ENCODE results near the gene GASK1A.
"Not testable (repeated sequence)": the region's sequence is repeated elsewhere in the genome, so short reads cannot be mapped to it uniquely, and the experiment has no call there.

The GASK1A gene

DNA sequence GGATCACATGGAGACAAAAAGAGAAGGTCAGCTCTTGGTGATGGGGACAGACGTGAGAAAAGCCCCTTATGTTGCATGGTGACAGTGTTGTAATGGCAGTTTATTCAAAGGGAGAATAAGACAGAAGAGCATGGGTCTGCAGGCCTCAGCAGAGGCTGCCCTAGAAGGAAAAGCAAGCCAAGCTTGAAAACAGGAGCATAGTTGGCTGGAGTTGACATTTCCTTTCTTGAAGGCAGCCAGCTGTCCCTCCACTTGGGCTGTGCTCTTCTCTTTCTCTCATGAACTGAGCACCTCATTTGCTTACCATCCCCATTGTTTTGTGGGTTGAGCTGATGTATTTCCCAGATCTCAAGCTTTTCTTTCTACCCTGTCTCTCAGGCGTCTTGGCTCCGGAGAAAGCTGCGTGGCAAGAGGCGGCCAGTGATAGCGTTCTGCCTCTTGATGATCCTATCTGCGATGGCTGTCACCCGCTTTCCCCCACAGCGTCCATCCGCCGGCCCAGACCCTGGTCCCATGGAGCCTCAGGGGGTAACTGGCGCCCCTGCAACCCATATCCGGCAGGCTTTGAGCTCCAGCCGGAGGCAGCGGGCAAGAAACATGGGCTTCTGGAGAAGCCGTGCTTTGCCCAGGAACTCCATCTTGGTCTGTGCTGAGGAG, 52.9 kb downstream of the GASK1A start:
- no peak for DNase-seq (ENCODE audit: low read depth)

DNA sequence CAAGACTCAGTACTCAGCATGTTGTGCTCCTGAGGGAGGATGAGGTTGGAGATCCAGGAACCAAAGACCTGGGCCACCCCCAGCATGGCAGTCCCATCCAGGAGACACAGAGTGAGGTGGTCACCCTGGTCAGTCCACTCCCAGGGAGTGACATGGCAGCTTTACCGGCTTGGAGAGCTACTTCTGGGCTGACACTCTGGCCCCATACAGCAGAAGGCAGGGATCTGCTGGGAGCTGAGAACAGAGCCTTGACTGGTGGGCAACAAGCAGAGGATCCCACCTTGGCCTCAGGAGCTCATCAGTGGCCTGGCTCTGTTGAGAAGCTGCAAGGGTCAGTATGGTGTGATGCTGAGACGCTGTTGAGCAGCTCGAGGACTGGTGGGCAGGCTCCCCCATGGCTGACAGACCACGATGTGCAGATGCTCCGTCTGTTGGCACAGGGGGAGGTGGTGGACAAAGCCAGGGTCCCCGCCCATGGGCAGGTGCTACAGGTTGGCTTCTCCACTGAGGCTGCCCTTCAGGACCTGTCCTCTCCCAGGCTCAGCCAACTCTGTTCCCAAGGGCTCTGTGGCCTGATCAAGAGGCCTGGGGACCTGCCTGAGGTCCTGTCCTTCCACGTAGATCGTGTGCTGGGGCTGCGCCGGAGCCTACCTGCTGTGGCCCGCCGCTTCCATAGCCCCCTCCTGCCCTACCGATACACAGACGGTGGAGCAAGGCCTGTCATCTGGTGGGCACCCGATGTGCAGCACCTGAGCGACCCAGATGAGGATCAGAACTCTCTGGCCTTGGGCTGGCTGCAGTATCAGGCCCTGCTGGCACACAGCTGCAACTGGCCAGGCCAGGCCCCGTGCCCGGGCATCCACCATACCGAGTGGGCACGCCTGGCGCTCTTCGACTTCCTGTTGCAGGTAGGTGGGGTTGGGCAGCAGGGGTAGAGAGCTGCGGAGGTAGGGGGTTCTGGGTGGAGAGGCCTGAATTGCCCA, 53.8 kb downstream of the GASK1A start:
- DNase-seq (ENCODE audit: low read depth), result no peak

DNA sequence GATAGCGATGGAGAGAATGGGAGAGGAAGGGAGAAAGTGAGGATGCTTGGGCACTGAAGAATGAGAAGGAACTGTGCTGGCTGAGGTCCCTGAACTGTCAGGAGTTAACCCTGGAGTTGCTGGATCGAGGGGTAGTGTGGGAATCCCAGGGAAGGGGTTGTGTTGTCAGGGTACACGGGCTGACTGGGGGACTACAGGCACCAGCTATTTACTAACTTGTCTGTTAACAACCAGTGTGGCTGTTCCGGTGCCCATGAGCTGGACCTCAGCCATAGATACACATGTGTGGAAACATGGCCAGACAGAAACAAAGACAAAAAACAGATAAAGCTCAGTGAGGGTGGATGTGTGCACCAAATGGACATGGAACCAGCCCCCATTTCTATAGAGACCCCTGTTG, 55.1 kb downstream of the GASK1A start:
- DNase-seq (ENCODE audit: low read depth), result no peak

DNA sequence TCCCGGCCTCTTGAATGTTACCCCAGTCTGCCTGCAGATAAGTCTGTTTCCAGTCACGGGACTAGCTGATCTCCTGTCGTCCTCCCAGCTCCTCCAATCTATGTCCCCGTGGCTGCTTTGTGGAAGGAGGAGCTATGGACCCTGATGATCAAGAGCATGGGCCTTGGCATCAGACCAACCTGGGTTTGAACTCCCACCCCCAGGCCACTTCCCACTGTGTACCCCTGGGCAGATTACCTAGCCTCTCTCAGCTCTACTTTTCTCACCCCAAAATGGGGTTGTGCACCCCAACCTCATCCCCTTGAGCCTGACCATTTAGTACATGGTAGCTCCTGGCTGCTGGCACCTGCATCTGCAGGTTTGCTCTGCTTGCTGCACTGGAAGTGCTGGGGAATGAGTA, 55.8 kb downstream of the GASK1A start:
- no peak for DNase-seq (ENCODE audit: low read depth)

DNA sequence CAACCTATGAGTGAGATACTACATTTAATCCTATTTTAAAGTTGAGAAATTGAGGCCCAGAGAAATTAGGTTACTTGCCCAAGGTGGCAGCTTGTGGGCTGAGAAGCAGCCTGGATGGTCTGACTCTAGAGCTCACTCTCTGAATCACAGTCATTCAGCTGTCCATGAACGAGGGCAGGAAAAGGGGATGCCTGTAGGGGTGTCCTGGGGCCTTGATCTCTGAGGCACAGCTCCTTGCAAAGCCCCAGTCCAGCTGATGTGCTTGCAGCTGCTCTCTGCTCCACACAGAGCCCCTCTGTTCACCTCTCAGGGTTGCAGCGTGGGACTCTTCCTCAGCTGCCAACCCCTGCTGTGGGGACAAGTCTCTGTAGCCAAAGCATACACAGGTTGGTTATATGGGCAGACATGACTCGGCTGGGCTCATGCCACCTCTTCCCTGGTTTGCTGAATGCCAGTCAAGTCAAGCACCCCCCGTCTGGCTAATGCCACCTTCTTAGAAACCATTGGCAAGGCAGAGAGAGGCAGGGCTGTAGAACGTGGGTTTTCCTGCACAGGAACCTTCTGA, 56.8 kb downstream of the GASK1A start:
- no peak for DNase-seq (ENCODE audit: low read depth)

DNA sequence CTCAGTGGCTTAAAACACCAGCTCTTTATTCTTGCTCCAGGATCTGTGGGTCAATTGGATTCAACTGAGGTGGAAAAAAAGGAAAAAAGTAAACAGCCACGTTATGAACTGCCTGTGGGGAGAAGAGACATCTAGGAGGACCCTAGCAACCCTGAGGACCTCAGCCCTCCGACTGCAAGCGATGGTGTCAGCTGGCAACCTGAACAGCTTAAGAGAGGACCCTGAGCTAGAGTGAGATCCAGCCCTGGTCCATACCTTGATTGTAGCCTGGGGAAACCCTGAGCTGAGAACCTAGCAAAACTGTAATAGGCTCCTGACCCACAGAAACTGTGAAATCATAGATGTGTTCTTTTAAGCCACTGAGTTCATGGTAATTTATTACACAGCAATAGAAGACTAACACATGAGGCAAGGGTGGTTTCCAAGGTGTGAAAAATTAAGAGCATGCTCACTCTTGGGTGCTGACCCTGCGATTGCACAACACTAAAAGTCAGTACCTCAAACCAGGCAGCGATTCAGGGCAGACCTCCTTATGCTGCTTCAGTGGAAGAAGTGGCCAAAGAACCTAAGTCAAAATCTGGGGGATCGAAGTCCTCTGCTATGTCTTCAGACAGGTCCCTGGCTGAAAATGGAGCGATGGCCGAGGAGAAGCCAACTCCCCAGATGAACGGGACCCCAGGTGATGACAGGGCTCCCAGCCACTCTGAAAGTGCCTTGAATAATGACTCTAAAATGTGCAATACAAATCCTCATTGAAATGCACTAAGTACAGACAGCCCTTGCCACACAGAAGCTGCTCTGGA, 57.7 kb downstream of the GASK1A start:
- DNase-seq (ENCODE audit: low read depth), result no peak

DNA sequence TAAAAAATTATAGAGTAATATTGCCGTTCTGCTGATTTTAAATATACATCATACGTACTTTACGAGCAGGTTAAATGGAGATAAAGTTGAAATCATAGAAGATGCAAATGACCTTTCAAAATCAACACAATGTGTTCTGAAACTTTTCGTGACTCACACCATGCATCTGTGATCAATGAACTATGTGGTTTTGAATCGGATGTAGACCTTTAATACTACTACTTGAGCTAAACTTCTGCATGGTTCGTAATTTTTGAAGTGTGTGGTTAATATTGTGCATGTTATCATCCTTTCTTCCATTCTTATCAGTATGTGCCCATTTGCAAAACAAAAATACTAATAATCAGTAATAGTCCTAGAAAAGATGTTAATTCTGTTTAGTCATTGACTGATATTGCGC, 58.9 kb downstream of the GASK1A start:
- no peak for DNase-seq (ENCODE audit: low read depth)

DNA sequence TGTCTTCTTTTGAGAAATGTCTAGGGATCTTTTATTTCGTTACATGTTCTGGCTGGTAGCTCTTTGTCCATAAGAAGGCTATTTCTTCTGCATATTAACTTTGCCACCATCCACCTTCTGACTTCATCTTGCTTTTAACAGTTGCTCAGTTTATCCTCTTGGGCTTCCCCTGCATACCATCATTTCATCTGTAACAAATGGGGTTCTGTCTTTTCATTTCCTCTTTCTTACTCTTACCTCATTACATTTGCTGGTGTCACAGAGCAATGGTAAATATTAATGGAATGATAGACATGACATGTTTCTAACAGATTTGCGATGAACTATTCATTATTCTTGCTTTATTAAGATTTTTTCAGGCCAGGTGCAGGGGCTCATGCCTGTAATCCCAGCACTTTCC, 62.4 kb downstream of the GASK1A start:
- DNase-seq (ENCODE audit: low read depth), result no peak

DNA sequence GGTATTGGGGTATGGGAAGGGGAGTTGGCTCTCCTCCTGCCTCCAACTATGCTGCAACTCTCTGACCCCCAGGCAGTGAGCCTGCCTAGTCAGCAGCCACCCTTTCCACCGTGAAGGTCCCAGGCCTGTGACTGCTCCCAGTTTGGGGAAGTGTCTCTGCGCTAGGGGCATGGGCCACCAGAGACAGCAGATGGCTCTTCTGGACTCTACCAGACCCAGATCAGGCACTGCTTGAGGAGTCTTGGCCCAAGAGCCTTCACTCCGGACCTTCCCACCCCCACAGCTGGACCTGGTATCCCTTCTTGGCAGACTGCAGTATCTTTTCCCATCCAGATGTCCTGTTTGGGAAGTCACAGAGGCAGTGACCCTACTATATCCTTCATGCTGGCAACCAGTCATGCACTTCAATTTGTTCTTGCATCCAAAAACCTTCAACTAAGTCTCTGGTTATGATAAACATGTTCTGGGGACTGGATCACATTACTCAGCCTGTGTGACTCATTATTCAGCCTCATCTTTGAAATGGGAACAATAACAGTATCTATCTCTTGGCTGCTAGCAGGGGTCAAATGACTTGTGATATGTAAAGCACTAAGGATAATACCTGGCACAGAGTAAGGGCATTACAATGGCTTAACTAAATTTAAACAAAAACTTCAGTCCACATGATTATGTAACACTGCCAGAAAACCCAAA, 64.1 kb downstream of the GASK1A start:
- no peak for DNase-seq (ENCODE audit: low read depth)

DNA sequence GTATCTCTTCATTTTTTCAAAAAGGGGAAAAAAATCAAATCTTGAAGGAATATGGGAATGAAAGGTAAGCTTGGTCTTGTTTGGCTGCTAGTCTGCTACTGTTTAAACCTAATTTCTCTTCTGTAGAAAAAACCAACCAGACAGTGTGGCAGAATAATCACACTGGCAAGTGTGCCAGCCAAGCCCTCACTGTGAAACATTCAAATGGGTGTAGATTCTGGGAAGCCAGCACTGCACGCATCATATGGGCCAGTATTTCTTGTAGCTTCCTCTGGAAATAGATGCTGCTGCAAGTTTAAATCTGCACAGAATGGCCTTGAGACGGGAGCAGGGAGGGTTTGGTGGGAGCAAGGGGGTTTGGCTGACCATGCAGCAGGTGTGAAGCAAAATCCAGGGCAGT, 64.7 kb downstream of the GASK1A start:
- no peak for DNase-seq (ENCODE audit: low read depth)

DNA sequence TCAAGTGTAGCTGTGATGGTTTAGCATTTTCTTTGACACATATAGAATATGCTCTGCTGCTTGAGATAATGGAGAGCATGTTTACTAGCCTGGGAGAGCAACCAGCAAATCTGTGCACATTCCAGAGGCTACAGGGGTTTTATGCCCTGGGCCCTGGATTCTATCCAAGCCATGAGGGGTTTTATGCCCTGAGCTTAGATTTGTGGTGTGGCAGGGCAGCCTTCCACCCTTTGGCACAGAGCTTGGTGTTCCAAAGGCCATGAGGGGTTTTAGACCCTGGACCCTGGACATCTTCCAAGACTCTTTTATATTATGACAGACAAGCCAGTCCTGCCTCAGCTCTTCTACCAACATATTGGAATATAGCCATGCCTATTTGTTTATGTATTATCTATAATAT, 66.0 kb downstream of the GASK1A start:
- not testable (repeated sequence) for DNase-seq (ENCODE audit: low read depth)

DNA sequence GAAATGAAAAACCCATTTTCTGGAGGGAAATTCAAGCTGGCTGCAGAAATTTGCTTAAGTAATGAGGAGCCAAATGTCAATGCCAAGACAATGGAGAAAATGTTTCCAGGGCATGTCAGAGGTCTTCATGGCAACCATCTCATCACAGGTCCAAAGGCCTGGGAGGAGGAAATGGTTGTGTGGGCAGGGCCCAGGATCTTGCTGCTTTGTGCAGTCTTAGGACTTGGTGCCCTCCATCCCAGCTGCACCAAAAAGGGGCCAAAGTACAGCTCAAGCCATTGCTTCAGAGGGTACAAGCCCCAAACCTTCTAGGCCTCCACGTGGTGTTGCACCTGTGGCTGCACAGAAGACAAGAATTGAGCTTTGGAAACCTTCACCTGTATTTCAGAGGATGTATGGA, 67.5 kb downstream of the GASK1A start:
- DNase-seq (ENCODE audit: low read depth), result no peak

DNA sequence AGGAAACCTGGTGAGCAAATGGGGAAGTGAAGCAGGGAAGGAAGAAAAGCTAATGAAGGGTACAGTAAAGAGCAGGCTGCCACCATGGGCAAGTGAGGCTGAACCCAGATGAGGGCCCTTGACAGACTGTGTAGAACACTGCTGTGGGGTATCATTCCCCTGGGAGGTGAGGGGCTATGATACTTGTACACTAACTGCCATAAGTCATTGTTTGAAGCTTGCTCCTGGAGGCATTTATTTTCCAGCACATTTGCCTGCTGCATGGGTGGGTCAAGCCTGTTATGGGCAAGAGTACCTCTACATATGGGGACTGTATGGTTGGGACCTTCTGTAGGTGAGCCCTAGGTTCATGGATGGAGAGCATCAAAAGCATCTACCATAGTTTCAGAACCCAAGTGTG, 69.4 kb downstream of the GASK1A start:
- no peak for DNase-seq (ENCODE audit: low read depth)

DNA sequence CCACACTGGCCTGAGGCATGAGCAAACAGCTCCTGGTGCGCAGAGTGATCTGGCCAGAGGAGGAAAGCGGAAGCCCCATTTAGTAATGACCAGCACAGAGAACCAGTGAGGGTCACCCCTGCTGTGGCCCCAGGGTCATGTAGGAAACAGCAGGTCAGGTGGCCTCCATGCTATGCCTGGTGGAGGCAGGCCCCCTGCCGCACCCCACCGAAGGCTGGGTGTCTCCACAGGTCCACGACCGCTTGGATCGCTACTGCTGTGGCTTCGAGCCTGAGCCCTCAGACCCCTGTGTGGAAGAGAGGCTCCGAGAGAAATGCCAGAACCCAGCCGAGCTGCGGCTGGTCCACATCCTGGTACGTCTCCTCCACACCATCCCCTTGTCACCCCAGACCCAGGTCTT, 74.2 kb downstream of the GASK1A start:
- DNase-seq (ENCODE audit: low read depth), result no peak

DNA sequence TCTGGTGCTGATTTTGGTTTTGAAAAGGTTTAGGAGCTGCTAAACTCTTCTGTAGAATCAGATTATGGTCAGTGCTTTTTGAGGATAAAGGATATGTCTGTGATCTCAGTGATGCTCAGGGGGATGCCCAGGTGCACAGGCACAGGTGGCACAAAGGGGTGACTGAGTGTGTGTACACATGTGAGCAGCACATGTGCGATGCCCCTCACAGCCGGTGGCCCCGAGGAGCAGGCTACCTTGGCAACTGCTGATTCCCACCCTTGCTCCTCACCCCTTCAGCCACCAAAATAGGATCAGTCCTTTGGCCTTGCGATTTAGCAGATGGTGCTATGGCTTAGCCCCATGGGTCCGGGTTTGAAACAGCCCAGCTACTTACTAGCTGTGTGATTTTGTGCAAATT, 75.6 kb downstream of the GASK1A start:
- DNase-seq (ENCODE audit: low read depth), result no peak

DNA sequence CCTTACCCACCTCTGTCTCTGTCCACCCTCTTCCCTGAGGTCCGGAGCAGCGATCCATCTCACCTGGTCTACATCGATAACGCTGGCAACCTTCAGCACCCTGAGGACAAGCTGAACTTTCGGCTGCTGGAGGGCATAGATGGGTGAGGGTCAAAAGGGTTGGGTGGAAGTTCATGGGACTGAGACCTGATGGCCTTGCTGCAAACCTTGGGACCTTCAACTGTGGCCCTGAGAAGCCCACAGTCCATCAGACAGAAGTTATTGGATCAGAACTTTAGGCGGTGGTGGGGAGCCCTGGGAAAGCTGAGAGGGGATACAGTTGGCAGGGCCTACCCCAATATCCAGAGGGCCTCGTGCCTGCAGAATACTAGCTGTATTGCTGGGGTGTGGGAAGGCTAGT, 76.3 kb downstream of the GASK1A start:
- no peak for DNase-seq (ENCODE audit: low read depth)

DNA sequence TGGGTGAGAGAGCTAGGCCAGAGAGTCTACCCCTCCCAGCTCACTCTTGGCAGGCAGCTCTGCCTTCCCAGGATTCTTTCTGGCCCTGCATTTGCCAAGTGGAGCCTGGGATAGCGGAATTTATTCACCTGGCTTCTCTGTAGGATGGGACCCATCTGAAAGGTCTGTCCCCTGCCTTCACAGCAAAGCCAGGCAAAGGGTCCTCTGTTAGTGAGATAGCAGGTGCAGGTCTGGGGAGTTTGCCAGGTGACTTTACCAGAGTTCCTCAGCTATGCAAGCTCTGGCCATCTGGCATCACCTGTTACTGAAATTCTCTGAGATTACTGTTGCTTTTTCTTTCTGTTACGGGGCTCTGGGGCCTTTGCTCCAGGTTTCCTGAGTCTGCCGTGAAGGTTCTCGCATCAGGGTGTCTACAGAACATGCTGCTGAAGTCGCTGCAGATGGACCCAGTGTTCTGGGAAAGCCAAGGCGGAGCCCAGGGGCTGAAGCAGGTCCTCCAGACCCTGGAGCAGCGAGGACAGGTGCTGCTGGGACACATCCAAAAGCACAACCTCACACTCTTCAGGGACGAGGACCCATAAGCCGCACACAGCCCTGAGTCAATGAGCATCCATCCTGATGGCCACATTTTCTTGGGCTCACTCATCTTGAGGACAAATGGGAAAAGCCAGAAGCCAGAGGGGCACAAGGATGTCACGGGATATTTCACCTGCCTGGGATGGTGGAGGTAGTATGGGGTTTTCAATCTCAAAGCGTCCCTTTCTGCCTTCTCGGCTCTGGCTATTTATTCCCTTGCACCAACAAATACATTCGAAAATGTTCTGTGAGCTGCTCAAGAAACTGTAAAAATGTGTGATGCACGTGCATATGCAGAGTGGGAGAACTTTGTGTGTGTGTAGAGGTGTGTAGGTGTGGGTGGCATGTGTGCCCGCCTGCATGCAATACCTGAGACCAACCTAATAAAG, 77.0 kb downstream of the GASK1A start:
- DNase-seq (ENCODE audit: low read depth), result no peak

DNA sequence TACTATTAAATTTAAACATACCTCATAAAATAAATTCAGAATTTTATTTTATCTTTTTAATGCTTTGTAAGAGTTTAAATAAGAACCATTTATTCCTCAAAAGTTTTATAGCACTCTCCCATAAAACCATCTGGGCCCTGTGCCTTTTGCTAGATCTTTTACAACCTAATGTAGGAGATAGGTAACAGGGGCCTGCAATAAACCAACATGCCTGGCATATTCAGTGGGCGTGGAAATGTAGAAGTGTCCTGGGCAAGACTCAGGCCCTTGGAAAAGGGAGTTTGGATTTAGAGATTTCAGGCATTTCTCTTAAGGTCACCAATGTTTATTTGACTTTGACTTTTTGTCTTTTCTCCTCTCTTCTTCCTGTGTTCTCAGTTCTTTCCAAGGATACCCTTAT, 80.3 kb downstream of the GASK1A start:
- DNase-seq (ENCODE audit: low read depth), result no peak

DNA sequence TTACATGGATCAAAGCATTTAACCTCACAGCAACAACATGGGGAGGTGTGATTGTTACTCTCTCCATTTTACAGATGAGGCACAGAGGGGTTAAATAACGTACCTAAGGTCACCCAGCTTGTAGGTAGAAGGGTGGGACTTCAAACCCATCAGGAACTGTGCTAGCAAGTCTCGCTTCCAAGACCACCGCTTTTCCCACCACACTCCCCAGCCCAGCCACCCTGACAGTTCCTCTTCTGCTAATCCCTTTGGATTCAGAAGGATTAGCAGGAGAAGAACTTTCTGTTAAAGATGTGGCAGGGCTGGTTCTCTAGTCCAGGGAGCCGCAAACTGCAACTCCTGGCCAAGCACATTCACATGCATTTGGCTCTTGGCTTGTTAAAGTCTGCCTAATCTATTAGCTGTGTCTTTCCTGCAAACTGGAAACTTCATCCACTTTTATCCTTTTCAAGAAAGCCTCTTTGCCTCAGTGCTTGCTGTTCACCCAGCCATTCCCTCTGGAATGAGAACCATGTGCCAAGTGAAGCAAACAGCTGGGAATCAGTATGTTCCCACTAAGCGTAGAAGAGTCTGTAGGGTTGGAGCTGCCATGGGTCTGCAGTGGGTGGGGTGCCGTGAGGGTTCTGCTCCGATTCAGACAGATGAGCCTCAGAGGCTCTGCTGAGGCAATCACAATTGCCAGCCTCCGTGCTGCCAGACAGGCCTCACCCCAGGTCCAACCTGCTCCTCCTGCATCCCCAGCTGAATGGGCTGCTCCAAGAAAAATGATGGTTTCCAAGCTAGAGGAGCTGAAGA, 82.2 kb downstream of the GASK1A start:
- no peak for DNase-seq (ENCODE audit: low read depth)

All from HS-5 (cell line).